HG02970 (cell line): ENCODE measurements around the gene TMEM247.
"Not testable (repeated sequence)": the region's sequence is repeated elsewhere in the genome, so short reads cannot be mapped to it uniquely, and the experiment has no call there.

Experiments used
- ATAC-seq: cut with Tn5 transposase; IDR thresholded peaks from one replicate; pipeline ENCODE4 v1.9.1; 2021; ENCODE audit warnings: mild to moderate bottlenecking, moderate library complexity, moderate number of reproducible peaks; ENCODE audit not compliant: unreplicated experiment, low FRiP score

TMEM247 gene

DNA sequence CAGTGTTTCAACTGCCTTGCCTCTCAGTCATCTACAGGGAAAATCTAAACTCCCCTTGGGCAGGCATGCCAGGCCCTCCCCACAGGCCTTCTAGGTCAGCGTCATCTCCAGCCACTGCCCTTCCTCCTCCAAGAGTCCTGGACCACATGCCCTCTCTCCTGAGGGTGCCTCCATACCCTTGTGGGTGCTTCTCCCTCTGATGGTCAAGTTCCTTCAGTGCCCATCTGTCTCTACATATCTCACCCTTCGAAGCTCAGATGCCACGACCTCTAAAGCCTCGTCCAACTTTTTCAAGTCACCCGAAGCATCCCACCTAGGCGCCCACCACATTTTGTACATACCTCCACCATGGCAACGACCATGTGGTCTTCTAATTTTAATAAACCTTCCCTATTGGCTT lies 22.6 kb upstream of the TMEM247 start:
- no peak for ATAC-seq

DNA sequence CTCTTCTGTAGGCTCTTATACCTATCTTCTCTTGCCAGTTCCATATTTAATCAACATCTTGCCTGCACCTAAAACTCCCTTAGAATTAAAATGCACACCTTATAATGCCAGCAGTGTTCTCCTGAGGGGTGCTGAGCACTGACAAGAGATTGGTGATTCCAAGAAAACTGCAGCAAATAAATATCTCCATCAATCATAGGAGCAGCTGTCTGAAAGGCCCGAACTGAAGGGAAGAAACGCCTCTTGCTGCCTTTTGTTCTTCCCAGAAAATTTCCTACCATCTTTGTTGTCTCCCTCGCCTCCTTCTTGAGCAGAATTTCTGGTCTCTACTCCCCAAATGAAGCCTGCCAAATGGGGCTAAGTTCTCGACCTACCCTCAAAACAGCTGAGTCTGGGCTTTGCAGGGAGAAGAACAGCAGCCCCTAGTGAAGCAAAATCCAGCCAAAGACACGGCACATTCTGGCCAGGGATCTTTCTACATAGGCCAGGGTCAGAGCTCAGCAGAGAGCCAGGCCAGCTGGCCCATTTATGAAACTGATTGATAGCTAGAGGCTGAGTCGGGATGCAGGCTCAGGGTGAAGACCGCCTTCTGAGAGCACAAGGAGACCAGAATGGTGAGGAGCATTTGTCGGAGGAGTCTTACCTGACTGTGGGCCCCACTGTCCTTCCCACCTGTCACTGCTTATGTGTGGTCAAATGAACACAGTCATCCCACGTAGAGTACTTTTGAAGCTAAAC lies 20.4 kb upstream of the TMEM247 start:
- no peak for ATAC-seq

DNA sequence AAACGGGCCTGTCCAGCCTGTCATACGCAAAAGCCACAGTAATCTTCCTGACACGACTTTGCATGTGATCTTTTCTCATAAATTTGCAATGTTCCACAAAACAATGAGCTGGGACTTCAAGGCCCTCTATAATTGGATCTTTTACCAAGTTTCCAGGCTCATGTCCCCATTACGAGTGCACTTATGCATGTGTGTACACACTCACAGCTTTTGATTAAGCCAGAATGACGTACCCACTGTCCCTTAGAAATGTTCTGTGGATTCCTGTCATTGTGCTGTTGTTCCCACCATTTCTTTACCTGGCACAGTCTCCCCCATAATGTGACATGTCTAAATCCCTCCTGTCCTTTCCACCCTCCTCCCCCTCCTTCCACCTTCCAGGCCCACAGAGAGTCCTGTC lies 19.7 kb upstream of the TMEM247 start:
- no peak for ATAC-seq

DNA sequence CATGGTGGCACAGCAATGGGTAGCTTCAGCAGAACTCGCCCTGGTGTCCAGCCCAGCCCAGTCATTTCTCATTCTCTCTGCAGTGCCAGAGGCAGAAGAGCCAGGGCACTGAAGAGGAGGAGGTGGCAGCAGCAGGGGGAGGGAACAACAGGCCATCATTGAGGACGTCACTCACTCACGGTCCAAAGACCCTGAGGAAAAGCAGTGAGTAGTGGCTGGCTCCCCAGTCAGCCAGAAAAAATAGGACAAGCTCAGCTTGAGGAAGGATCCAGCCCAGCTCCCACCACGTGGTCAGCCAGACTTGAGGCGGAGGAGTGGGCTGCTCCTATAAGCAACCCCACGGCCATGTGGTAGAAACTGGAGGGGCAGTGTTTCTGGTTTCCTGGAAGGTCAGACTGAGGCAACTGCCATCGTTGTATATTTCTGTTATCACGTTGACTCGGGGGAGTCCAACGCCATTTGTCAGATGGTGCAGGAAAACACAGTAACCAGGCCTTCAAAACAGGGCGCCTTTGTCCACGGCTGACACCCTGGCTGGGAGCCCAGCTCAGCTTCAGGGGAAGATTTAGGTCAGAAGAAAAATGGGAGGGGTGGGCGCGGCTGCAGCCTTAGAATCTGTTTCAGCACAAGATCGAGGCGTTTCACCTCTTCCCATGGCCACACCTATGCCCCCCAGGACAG lies 19.0 kb upstream of the TMEM247 start:
- ATAC-seq = no peak

DNA sequence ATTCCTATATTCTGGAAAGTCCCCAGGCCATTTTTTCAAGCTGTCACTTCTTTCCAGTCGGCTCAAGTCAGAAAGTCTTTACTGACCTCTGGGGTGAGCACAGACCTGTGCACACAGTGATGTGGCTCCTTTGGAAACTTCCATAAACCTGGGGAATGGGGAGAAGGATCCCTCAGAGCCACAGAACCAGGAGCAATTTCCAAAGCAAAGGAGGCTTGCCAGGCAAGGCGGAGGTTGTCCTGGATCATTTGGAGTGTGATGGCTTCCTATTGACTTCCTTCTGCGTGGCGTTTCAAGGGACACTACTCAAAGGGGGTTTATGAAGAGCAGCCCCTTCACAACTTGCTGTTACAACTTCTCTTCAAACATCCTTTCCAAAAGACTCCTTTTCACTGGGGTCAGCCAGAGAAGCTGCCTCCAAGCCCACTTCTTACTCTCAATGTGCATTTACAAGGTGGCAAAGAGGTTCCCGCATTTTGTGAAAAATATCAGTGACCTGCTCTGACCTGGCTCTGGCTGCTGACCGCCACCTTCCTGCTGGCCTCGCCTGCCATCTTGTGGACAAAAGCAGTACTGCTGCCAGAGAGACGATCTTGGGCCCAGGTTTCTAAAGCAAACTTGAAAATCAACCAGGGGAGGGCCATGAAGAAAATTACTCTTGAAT lies 18.2 kb upstream of the TMEM247 start:
- ATAC-seq = no peak

DNA sequence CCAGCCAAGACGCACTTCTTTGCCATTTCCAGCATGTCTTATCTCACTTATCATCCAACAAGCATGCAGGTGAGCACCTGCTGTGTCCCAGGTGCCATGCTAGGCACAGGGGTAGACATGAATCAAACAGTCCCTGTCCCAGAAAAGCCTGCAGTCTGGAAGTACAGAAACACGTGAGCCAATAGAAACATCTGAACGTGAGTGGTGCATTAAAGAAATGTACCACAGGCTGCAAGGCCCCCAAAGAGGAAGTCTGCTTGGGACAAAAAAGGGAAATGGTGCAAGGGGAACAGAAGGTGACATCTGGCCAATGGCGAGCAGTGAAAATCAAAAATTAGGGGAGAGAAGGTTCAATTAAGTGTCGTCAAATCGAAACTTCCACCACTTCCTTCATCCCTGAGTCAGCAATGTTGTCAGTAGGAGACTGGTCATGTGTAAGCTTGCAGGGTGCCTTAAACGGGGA lies 17.6 kb upstream of the TMEM247 start:
- ATAC-seq = no peak

DNA sequence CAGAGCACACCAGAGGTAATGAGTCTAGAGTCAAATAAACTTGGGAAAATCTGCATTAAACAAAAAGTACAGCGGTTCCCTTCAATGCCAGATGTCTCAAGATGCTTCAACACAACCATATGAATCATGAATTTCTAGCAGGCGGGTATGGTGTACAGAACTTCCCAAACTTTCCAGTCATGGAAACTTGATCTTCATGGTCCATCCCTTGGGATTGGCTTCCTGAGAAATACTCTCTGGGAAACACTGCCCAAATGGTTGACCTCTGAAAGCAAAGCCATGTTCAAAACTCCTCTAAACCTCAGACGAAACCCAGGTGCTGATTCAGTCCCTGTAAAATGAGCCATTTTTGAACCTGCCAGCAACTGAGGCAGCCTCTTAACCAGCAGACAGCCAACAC lies 16.4 kb upstream of the TMEM247 start:
- ATAC-seq = no peak

DNA sequence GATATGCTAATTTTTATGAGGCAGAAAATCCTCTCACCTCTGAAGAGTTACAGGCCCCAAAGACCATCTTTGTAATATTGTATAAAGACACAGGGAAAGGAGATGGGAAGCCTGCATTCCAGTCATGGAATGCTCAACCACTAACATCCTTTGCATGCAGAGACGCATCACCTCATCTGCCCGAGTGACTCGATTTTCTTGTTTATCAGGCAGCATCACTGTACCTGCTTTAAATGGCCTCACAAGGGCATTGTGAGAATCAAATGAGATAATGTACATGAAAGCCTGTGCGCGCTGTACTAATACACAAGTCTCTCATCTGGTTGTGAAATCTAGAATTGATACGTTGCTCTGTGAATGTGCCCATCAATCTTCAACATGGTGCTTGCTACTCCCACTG lies 10.2 kb upstream of the TMEM247 start:
- no peak for ATAC-seq

DNA sequence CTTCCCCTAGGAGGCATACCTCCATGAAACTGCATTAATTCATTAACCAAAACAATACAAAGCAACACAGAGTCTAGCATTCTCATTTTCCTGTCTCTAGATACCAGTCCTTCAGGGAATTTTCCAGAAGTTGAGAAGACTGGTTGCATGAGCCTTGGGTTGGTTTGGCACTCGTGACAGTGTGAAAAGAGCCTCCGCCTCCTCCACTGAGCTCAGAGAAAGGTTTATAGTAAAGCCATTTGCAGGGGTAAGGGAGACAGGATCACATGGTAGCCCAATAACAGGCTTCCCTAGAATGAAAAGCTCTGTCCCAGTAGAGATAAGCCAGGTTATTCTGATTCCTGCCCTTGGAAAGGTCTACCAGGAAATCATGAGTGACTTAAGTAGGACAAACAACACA lies 9.7 kb upstream of the TMEM247 start:
- no peak for ATAC-seq

DNA sequence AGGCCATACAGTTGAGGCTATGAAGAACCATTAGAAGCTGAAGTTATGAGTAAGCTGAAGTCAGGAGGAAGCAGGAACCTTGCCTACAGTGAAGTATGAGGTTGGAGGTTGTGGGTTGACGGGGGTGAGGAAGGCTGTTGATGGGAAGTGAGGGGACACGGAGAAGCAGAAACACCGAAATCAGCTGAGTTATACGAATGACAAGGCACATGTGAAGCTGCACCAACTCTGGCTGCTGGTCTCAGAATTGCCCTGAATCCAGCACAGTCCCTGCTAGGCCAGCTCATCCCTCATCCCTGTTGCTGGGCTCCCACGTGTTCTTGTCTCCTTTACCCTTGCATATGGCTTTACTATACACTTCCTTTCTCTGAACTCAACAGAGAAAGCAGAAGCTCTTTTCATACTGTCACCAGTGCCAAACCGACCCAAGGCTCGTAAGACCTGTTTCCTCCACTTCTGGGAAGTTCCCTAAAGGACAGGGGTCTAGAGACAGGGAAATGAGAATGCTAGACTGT lies 9.2 kb upstream of the TMEM247 start:
- ATAC-seq = no peak

DNA sequence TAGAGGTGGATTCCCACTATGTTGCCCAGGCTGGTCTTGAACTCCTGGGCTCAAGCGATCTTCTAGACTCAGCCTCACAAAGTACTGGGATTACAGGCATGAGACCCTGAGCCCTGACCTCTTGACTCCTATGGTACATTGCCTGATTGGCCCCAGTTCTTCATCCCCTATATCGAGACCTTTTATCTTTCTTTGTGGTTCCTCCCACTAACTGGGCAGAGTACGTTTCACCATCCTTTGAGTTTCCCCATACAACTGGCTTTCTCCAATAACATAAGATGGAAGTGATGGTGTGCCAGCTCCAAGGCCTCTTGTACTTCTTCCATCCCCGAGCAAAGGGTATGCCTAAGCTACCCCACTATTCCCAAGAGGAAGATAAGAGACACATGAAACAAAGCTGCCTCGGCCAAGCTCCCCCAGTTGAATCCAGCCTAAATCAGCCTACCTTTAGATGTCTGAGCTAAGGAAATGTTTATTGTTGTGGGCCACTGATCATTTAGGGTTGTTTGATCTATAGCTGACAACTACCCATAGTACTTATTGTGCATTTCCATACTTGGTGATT lies 8.3 kb upstream of the TMEM247 start:
- ATAC-seq = no peak

DNA sequence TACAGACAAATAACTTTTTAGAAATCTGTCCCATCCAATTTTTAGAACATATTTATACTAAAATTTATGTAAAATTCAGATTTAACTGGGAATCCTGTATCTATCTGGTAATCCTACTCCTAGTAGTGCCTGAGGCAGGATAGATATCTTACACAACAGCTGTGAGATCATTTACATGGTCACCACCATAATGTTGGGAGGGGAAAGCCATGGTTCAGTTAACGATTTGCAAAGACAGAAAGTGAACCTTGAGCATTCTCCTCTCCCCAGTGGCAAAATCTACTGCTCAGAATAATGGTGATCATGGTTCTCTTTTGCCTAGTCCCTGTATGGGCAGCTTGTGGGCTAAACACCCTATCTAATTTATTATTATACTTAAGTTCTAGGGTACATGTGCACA lies 7.7 kb upstream of the TMEM247 start:
- no peak for ATAC-seq

DNA sequence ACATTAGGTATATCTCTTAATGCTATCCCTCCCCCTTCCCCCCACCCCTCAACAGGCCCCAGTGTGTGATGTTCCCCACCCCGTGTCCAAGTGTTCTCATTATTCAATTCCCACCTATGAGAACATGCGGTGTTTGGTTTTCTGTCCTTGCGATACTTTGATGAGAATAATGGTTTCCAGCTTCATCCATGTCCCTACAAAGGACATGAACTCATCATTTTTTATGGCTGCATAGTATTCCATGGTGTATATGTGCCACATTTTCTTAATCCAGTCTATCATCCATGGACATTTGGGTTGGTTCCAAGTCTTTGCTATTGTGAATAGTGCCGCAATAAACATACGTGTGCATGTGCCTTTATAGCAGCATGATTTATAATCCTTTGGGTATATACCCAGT lies 7.2 kb upstream of the TMEM247 start:
- not testable (repeated sequence) for ATAC-seq

DNA sequence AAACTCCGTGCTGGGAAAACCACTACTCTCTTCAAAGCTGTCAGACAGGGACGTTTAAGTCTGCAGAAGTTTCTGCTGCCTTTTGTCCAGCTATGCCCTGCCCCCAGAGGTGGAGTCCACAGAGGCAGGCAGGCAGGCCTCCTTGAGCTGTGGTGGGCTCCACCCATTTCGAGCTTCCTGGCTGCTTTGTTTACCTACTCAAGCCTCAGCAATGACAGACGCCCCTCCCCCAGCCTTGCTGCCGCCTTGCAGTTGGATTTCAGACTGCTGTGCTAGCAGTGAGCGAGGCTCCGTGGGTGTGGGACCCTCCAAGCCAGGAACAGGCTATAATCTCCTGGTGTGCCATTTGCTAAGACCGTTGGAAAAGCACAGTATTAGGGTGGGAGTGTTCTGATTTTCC lies 1.9 kb upstream of the TMEM247 start:
- ATAC-seq = not testable (repeated sequence)

DNA sequence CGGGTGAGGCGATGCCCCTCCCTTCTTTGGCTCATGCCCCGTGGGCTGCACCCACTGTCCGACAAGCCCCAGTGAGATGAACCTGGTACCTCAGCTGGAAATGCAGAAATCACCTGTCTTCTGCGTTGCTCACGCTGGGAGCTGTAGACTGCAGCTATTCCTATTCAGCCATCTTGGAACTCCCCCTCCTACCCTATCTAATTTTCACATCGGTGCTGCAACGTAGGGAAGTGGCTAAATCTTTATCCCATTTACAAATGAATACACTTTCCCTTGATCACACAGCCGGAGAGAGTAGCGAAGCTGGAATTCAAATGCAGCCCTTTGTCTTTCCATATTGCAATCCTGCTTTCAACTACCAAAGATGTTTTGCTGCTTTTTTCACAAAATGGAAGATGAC lies 1.4 kb upstream of the TMEM247 start:
- ATAC-seq = no peak

DNA sequence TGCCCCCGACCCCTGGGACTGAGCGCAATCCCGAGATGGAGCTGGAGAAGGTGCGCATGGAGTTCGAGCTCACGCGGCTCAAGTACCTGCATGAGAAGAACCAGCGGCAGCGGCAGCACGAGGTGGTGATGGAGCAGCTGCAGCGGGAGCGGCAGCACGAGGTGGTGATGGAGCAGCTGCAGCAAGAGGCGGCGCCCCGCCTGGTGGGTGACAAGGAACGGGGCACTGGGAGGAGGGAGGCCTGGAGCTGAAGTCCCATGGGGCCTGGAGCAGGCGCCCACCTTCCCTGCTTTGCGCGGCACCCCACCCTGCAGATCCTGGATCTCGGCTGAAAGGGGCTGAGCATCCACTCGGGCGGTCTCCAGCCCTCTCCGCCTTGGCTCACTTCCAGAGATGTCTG lies 1.2 kb downstream of the TMEM247 start:
- ATAC-seq = no peak

DNA sequence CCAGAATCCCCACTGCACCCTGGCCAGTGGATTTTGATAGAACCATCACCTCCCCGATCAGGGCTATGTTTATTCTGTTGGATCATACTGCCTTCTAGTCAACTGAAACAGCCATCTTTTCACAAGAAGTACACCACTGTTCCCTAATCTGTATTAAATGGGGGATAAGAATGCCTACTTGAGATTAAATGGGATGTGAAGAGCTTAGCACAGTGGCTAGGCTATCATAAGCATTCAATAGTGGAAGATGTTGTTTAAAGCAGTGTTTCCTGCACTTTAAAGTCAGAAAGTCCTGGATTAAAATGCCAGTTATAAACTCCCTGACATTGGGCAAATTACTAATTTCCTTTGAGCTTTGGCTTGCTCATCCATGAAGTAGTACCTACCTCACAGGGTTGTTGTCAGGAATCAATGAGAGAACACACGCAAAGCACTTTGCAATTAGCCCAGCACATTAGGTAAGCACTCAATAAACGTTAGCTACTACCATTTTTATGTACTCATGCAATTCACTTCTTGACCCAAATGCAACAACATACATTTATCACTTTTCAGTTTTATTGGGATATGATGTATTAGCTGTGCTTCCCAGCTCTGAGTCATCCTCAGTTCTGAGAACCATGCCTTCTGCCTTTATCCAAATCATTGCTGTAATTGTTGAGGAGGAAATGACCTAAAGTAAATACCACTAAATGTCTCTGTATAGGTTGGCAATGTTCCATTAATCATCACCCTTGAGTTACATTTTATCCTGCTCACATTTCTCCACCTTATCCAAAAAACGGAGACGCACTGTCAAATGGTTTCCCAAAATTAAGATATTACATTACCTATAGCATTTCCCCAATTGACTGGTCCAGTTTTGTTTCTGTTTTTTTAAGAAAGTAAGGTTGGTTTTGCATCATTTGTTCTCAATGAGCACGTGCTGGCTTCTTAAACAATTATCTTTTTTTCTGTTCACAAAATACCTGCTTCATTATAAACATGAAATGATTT lies 2.1 kb downstream of the TMEM247 start:
- no peak for ATAC-seq

DNA sequence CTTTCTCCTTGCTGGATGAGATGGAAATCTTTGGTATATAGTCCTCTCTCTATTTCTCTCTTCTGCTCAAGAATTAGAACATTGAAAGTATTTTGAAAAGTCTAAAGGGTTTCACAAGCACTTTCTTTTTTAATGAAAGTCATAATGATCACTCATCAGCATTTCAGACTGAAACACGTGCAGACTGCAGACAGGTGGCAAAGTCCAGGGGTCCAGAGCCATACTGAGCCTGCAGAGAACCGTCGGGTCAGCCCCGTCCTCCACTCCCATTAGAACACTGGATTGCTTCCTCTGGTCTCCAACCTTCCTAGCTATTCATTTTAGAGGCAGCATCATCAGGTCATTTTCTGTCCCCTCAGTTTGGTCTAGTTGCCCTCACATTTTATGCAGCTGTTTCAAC lies 3.1 kb downstream of the TMEM247 start:
- ATAC-seq = no peak

DNA sequence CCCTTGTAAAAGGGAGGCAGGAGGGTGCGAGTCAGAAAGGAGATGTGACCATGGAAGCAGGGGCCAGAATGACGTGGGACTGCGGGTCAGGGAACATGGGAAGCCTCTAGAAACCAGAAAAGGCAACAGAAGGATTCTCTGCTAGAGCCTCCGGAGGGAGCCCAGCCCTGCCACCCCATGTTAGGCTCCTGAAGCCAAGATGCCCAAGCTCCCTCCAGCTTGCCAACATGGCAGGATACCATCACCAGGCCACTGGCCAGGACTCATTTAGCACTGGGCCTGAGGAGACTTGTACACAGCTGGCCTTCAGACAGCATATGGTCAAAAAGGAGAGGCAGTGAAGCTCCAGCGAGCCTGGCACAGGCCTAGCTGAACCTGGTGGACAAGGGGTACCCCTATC lies 5.6 kb downstream of the TMEM247 start:
- ATAC-seq = no peak

DNA sequence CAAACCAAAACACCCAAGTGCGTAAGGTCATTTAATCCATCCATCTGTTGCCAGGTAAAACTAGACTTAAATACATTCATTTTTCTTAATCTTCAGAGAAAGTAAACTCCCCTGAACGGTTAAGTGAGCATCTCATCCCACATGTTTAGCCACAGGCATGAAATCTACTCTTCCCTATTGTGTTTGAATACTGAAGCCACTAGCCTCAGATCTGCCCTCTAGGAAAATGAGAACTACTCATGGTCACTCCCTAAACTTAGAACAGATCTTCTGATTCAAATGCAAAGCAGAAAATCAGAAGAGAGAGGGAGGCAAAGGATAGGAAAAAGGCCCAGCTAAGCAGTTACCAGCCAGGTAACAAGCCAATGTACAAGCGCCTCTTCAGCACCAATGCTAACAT lies 7.1 kb downstream of the TMEM247 start:
- no peak for ATAC-seq
